Activated T-cell treated with anti-CD3 and anti-CD28 coated beads, Interleukin-2, amount 50 U/mL, for 1 hour (primary cell): ENCODE measurements around the gene METTL2B.
A peak's percentile ranks its signal among the peaks of the same experiment; 100 is the strongest.
"Not testable (repeated sequence)": the region's sequence is repeated elsewhere in the genome, so short reads cannot be mapped to it uniquely, and the experiment has no call there.

ENCODE experiments used
- DNase-seq: peaks from one replicate; pipeline ENCODE4 v3.0.0-alpha.2; 2020

METTL2B gene

GRCh38 chr7:128529191-128529590 is 52.6 kb downstream of the METTL2B start:
- not testable (repeated sequence) for DNase-seq

- not testable (repeated sequence) for DNase-seq
Observed at GRCh38 chr7:128530121-128530854, 53.7 kb downstream of the METTL2B start.

- DNase-seq: no peak
Observed at GRCh38 chr7:128530855-128531104, 54.2 kb downstream of the METTL2B start.

GRCh38 chr7:128531105-128531954 is 54.8 kb downstream of the METTL2B start:
- peak; percentile 86 for DNase-seq

- DNase-seq: peak; percentile 60
Observed at GRCh38 chr7:128531955-128532478, 55.5 kb downstream of the METTL2B start.

- not testable (repeated sequence) for DNase-seq
Observed at GRCh38 chr7:128532956-128533355, 56.4 kb downstream of the METTL2B start.

GRCh38 chr7:128537410-128537809 is 60.9 kb downstream of the METTL2B start:
- DNase-seq: peak; percentile 24

- not testable (repeated sequence) for DNase-seq
Observed at GRCh38 chr7:128542530-128542929, 66.0 kb downstream of the METTL2B start.

- not testable (repeated sequence) for DNase-seq
Observed at GRCh38 chr7:128543300-128543699, 66.8 kb downstream of the METTL2B start.

- DNase-seq: not testable (repeated sequence)
Observed at GRCh38 chr7:128546319-128546851, 69.8 kb downstream of the METTL2B start.

- DNase-seq: no peak
Observed at GRCh38 chr7:128550920-128551319, 74.4 kb downstream of the METTL2B start.

GRCh38 chr7:128554394-128554793 is 77.8 kb downstream of the METTL2B start:
- DNase-seq: not testable (repeated sequence)
